Panc1 (cell line): ENCODE data around the gene LRP2. TPM values are rescaled to one million over a fixed set of nuclear protein-coding genes. Genes with fewer than 3 reads are reported as not detected.

Source experiments
- ATAC-seq: fragments of 200-7000 bp; cut with Tn5 transposase; 2 replicates; pipeline ENCODE4 v1.9.1; 2020; ENCODE audit warnings: mild to moderate bottlenecking, moderate library complexity
- BruUV-seq: library from RNA; stranded (reverse); fragments of 400-500 nt; replicated peaks from 2 replicates; lab custom pipeline; 2021; lab: Mats Ljungman, UMichigan
- CTCF ChIA-PET: fragments of 300-600 bp; sonication (Branson Sonifier 250); formaldehyde crosslinking; loops from one replicate; lab custom pipeline; 2022; ENCODE audit warnings: antibody characterized with exemption; lab: Charles Lee
- POLR2A ChIA-PET: fragments of 300-600 bp; sonication (Branson Sonifier 250); formaldehyde crosslinking; loops from one replicate; lab custom pipeline; 2022; ENCODE audit warnings: antibody characterized with exemption; lab: Charles Lee
- DNase-seq: peaks from one replicate; pipeline ENCODE4 v3.0.0-alpha.2; 2010; ENCODE audit warnings: low read depth, low spot score
- H3K27ac ChIP-seq: 2 replicates; pipeline ENCODE4 v1.5.1; 2011; ENCODE audit warnings: mild to moderate bottlenecking, low read length, inconsistent platforms
- H3K27me3 ChIP-seq: fragments of 200-500 bp; sonication (Bioruptor generic); 2 replicates; pipeline ENCODE4 v1.6.0; 2014; ENCODE audit warnings: low read length, inconsistent platforms; ENCODE audit not compliant: control insufficient read depth, insufficient read depth
- H3K36me3 ChIP-seq: fragments of 200-500 bp; sonication (Bioruptor generic); 2 replicates; pipeline ENCODE4 v1.5.1; 2014; ENCODE audit warnings: inconsistent platforms, mild to moderate bottlenecking, low read length, moderate library complexity; ENCODE audit not compliant: control insufficient read depth, insufficient read depth
- H3K4me1 ChIP-seq: 2 replicates; pipeline ENCODE4 v1.5.1; 2011; ENCODE audit warnings: inconsistent platforms, mild to moderate bottlenecking, low read length, moderate library complexity; ENCODE audit not compliant: control insufficient read depth, insufficient read depth
- H3K4me3 ChIP-seq, 2 experiments: 2 replicates each; pipeline ENCODE4 v1.5.1; 2011 to 2012; ENCODE audit warnings: low read depth in 2 of 2, low read length in 2 of 2, mild to moderate bottlenecking in 2 of 2, inconsistent platforms in 1 of 2, moderate library complexity in 1 of 2
- H3K9me3 ChIP-seq: fragments of 200-500 bp; sonication (Bioruptor generic); 2 replicates; pipeline ENCODE4 v1.5.1; 2014; ENCODE audit warnings: low read depth, mild to moderate bottlenecking, inconsistent platforms, low read length, moderate library complexity; ENCODE audit not compliant: control insufficient read depth, insufficient read depth
- POLR2AphosphoS5 ChIP-seq: IDR thresholded peaks from 2 replicates; pipeline ENCODE4 v1.6.1; 2012; ENCODE audit warnings: mild to moderate bottlenecking, low read depth, low read length, moderate library complexity
- SIN3A ChIP-seq: IDR thresholded peaks from 2 replicates; pipeline ENCODE4 v1.6.1; 2012; ENCODE audit warnings: low read depth, mild to moderate bottlenecking, low read length, moderate library complexity, borderline replicate concordance; ENCODE audit not compliant: insufficient read depth
- TCF7L2 ChIP-seq: IDR thresholded peaks from 2 replicates; pipeline ENCODE4 v1.6.1; 2011; ENCODE audit warnings: mild to moderate bottlenecking, low read depth, low read length, inconsistent platforms
- in situ Hi-C: cut with HindIII; loops from 2 replicates; pipeline ENCODE4 v1.10.0; 2016; ENCODE audit warnings: low sequenced_read_pairs, low pct_unique_long_range_greater_than_20kb
- intact Hi-C: fragments of 100-400 bp; cut with micrococcal nuclease; formaldehyde crosslinking; loops from one replicate; pipeline ENCODE4 v1.10.0; 2022; ENCODE audit not compliant: unreplicated experiment
- total RNA-seq: library from RNA; stranded (reverse); gene quantifications from one replicate; pipeline ENCODE4 v1.2.1, GENCODE V29; 2021; ENCODE audit not compliant: unreplicated experiment
- TF ChIP-seq, protein P1 (sequence below), 2 experiments: IDR thresholded peaks; 2 replicates each; pipeline ENCODE4 v1.6.1; 2011 to 2012; ENCODE audit warnings: low read depth in 2 of 2, control low read depth in 1 of 2, low read length in 1 of 2, mild to moderate bottlenecking in 1 of 2, moderate library complexity in 1 of 2; ENCODE audit not compliant: insufficient read depth in 1 of 2
- TF ChIP-seq, protein P2 (sequence below): fragments of 450-650 bp; IDR thresholded peaks from 2 replicates; pipeline ENCODE4 v1.5.1; 2017; ENCODE audit warnings: mild to moderate bottlenecking

LRP2 gene
- total RNA-seq, 1 experiment from 2014 or later = 0.10 TPM

- no peaks in the 10 kb centered on the region for H3K36me3 ChIP-seq
- in situ Hi-C loops = no loop called here
- TF ChIP-seq POLR2AphosphoS5 (no peak), TCF7L2 (no peak), SIN3A (no peak)
- TF ChIP-seq, protein P1, sequence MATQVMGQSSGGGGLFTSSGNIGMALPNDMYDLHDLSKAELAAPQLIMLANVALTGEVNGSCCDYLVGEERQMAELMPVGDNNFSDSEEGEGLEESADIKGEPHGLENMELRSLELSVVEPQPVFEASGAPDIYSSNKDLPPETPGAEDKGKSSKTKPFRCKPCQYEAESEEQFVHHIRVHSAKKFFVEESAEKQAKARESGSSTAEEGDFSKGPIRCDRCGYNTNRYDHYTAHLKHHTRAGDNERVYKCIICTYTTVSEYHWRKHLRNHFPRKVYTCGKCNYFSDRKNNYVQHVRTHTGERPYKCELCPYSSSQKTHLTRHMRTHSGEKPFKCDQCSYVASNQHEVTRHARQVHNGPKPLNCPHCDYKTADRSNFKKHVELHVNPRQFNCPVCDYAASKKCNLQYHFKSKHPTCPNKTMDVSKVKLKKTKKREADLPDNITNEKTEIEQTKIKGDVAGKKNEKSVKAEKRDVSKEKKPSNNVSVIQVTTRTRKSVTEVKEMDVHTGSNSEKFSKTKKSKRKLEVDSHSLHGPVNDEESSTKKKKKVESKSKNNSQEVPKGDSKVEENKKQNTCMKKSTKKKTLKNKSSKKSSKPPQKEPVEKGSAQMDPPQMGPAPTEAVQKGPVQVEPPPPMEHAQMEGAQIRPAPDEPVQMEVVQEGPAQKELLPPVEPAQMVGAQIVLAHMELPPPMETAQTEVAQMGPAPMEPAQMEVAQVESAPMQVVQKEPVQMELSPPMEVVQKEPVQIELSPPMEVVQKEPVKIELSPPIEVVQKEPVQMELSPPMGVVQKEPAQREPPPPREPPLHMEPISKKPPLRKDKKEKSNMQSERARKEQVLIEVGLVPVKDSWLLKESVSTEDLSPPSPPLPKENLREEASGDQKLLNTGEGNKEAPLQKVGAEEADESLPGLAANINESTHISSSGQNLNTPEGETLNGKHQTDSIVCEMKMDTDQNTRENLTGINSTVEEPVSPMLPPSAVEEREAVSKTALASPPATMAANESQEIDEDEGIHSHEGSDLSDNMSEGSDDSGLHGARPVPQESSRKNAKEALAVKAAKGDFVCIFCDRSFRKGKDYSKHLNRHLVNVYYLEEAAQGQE (IDR thresholded peaks at IDR 0.05; ENCODE audit: insufficient read depth in 1 of 2, low read depth in 2 of 2, low read length in 1 of 2) = no peak
- TF ChIP-seq, protein P2, sequence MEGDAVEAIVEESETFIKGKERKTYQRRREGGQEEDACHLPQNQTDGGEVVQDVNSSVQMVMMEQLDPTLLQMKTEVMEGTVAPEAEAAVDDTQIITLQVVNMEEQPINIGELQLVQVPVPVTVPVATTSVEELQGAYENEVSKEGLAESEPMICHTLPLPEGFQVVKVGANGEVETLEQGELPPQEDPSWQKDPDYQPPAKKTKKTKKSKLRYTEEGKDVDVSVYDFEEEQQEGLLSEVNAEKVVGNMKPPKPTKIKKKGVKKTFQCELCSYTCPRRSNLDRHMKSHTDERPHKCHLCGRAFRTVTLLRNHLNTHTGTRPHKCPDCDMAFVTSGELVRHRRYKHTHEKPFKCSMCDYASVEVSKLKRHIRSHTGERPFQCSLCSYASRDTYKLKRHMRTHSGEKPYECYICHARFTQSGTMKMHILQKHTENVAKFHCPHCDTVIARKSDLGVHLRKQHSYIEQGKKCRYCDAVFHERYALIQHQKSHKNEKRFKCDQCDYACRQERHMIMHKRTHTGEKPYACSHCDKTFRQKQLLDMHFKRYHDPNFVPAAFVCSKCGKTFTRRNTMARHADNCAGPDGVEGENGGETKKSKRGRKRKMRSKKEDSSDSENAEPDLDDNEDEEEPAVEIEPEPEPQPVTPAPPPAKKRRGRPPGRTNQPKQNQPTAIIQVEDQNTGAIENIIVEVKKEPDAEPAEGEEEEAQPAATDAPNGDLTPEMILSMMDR = no peak
- H3K4me1 ChIP-seq = no peaks in the 10 kb centered on the region
- H3K4me3 ChIP-seq = no peak overlapping the region
- POLR2A ChIA-PET = no interaction called here
- no peak for ATAC-seq
- intact Hi-C loops = no loop called here
- H3K9me3 ChIP-seq = no peaks in the 10 kb centered on the region
- CTCF ChIA-PET = no interaction called here
- no peak overlapping the region for H3K27ac ChIP-seq
- peaks cover 24% of the 10 kb centered on the region for H3K27me3 ChIP-seq
- BruUV-seq = no TSS peak
- no peak for DNase-seq
These were observed 25.8 kb upstream of the LRP2 start for GRCh38 chr2:169388161-169388560.

GRCh38 chr2:169386722-169387121 lies 24.4 kb upstream of the LRP2 start:
- ATAC-seq (no peak), DNase-seq (no peak)
- Histone ChIP-seq H3K4me3 (no peak overlapping the region), H3K36me3 (no peaks in the 10 kb centered on the region), H3K9me3 (no peaks in the 10 kb centered on the region), H3K4me1 (no peaks in the 10 kb centered on the region), H3K27me3 (peaks cover 17% of the 10 kb centered on the region), H3K27ac (no peak overlapping the region)
- TF ChIP-seq POLR2AphosphoS5 (no peak), SIN3A (no peak), TCF7L2 (no peak)
- TF ChIP-seq, protein P1 (IDR thresholded peaks at IDR 0.05; ENCODE audit: insufficient read depth in 1 of 2, low read depth in 2 of 2, low read length in 1 of 2) = no peak
- TF ChIP-seq, protein P2 = no peak
- CTCF ChIA-PET = no interaction called here
- intact Hi-C loops (no loop called here), in situ Hi-C loops (no loop called here)
- POLR2A ChIA-PET = no interaction called here
- no TSS peak for BruUV-seq
